Left renal pelvis (tissue), 4 donors: ENCODE measurements around the gene CTSL. TPM values are rescaled to one million over a fixed set of nuclear protein-coding genes. Genes with fewer than 3 reads are reported as not detected.

Experiments
- DNase-seq, 4 donors: peaks; one replicate each; pipeline ENCODE4 v3.0.0-alpha.2; 2013; ENCODE audit warnings: low read depth in 4 of 4, low spot score in 3 of 4
- polyA plus RNA-seq, 4 donors: library from polyadenylated mRNA; unstranded; fragments of 120-200 nt; gene quantifications; one replicate each; pipeline ENCODE4 v1.2.1, GENCODE V29; 2013; ENCODE audit not compliant: insufficient read length in 4 of 4

CTSL gene
- polyA plus RNA-seq, result 100 to 1,000 TPM; 126 to 184 (median 169) TPM

DNA sequence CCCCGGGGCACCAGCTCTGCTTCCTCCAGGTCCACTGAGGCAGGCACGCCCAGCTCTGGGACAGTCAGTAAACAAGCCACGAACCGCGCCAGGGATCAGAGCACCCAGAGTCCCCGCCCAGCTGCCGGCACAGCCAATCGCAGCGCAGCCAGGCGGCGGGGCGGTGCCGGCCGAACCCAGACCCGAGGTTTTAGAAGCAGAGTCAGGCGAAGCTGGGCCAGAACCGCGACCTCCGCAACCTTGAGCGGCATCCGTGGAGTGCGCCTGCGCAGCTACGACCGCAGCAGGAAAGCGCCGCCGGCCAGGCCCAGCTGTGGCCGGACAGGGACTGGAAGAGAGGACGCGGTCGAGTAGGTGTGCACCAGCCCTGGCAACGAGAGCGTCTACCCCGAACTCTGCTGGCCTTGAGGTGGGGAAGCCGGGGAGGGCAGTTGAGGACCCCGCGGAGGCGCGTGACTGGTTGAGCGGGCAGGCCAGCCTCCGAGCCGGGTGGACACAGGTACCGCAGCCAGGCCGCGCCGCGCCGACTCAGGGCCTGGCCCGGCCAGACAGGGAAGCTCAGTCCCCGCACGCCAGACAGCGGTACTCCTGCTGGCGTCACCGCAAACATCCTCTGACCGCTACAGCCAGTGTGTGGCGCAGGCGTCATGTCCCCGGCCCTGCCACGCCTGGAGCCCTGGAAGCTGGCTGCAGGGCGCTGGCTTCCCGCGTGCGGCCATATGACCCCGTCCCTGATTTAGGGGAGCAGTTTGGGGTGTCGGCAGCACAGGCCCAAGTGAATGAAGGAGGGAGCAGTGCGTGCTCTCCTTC lies at the start of gene CTSL:
Gene CTSL, plus strand, starts transcription at position 220 of the 810 bp plus-strand sequence. CDS start 1,485 bp downstream, outside the sequence.
- DNase-seq, result peak; percentile 57 to 68 (median 63)

DNA sequence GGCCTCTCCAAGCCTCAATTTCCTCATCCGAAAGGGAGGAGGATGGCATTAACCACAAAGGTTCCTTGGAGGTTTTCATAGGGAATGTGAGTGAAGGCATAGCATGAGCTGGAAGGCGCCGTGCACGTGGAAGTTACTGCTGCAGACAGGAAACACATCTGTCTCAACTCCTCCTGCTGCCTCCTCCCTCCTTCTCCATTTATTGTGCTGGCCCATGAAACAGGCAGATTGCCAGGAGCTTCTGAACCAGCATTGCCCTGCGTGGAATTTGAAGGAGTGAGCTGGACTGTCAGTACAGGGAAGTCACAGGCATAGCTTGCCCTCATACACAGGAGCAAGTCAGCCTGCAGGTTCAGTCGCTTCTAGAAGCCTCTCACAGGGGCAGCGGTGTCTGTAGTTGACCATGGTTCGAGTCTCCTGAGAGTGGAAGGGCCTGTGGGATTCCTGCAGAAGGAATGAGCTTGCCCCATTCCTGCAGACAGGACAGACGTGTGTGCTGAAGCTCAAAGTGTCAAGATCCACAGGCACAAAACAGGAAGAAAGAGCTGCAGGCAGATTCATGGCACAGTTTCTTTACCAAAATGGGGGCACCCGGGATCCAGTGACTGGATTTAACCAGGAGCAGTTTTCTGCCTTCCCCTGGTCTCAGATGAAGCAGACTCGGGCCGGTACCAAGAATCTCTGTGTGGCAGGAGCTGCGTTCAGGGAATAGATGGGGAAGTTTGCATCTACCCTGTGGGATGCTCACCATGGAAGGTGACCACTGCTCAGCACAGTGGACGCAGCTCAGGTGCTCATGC lies 48.7 kb upstream of the CTSL start:
- DNase-seq, result no peak

DNA sequence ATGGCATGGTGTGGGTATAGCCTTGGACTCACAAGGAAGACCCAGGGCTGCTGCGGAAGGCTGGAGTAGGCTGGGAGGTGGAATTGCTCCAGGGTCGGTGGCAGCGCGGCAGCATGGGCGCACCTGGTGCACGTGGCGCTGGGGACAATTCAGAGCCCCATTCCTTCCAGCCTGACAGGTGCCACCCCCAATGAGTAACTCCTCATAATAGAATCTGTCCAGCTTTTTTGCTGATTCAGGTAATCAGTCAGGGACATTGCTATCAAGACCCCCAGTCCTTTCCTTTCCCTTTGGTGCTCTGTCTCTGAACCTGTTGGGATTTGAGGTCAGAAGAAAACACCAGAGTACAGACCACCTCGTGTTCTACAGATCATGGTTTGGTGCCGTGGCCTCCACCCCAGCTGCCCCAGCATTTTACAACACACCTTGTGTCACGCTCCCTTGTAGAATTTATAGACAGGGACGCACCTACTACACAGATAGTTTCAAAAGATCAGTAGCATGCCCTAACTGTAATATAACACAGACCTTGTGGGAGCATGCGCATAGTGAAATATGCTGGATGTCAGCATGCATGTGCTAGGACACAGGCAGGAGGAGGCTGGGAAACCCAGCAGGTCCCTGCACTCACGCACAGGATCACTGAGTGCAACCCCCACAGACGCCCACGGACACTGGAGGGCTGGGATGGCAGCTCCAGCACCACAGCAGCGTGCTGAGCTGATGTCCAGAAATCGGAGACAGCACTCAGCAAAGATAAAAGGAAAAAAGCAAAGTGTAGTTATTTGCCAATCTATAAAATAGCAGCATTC lies 47.9 kb upstream of the CTSL start:
- DNase-seq, result no peak

DNA sequence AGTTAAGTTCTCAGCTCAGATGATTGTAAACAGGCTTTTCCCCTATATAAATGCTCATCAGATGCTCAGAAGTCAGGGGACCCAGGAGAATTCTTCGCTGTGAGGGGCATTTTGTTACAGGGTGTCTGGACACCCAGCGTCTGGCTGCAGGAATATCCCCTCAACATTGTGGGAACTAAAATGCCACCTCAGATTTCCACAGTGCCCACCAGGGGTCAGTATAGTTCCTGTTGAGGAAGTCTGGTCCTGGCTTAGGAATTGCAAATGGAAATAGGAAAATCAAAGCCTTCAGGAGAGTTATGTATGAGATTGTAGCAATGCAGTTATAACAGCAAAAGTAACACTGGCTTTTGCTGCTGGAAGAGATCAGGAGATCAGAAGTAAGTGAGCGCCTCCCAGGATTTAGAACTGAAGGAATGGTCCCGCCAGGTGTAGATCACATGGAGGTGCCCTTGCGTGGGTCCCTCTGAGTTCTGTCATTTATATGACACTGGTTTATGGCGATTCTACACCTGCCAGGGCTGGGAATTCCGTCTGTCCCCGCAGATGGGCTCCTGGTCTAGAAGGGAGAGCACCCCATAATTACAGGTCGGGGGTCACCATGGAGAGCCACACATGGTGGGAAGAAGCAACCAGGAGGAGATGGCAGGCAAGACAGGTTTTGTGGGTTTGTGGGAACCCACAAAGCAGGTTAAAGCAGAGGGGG lies 47.1 kb upstream of the CTSL start:
- peak in 2 of 4 donors; percentile 52 to 65 for DNase-seq

DNA sequence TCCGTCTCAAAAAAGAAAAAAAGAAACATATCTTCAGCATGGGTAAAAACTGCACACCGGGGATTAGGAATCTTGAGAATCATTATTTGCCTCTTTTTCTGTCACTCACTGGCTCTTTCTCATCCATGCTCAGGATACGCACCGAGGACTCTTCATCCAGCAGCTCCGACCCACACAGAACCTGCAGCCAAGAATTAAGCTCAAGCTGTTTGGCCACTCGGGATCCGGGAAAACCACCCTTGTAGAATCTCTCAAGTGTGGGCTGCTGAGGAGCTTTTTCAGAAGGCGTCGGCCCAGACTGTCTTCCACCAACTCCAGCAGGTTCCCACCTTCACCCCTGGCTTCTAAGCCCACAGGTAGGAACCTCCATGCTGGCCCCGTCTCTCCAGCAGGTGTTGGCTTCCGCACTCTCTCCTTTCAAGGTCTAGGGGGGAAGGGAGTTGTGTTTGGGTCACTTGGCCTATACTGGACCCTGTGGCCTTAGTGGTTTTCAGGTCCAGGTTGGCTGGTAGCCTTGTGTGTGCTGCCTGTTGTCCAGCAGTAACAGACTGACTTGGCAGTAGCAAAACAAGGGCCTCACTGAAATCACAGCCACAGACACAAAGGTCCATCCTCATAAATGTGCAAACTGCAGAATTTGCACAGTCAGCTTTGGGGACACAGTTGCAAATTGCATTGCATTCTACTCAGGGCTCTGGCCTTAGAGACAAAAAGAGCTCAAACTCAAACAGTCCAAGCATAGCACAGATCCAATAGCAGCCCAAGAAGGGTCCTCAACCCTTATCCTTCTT lies 44.5 kb upstream of the CTSL start:
- no peak for DNase-seq

DNA sequence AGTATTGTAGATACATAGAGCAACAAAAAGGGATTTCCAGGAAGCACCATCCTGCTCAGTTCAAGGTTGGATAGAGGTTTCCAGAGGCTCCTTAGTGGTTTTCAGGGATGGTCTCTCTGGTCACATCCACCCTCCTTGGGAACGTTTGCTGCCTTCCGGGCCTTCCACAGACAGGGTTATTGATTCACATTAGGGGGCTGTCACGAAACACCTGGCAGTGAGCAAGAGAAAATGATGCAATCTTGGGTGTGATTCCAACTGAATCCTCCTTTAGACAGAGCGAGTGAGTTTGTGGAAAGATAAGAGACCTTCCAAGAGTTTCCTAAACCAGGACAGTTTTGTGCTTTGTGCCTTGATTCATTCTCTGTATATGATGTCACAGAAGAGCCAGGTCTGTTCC lies 43.8 kb upstream of the CTSL start:
- DNase-seq, result no peak

DNA sequence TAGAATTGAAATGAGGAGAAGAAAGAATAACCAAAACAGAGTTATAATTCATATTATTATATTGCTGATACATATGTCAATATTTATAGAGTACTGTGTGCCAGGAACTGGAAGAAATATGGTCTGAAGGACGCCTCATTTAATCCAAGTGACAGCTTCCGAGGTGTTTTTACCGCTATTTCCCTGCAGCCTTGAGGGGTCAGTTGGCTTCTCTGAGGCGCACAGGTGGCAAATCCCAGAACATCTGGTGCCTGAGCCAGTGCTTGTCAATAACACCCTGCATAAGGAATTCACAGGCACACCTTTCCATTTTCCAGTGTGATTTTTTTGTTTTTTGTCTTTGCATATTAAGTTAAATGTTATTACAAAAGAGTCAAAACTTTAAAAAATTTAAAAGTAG lies 43.3 kb upstream of the CTSL start:
- DNase-seq, result no peak

DNA sequence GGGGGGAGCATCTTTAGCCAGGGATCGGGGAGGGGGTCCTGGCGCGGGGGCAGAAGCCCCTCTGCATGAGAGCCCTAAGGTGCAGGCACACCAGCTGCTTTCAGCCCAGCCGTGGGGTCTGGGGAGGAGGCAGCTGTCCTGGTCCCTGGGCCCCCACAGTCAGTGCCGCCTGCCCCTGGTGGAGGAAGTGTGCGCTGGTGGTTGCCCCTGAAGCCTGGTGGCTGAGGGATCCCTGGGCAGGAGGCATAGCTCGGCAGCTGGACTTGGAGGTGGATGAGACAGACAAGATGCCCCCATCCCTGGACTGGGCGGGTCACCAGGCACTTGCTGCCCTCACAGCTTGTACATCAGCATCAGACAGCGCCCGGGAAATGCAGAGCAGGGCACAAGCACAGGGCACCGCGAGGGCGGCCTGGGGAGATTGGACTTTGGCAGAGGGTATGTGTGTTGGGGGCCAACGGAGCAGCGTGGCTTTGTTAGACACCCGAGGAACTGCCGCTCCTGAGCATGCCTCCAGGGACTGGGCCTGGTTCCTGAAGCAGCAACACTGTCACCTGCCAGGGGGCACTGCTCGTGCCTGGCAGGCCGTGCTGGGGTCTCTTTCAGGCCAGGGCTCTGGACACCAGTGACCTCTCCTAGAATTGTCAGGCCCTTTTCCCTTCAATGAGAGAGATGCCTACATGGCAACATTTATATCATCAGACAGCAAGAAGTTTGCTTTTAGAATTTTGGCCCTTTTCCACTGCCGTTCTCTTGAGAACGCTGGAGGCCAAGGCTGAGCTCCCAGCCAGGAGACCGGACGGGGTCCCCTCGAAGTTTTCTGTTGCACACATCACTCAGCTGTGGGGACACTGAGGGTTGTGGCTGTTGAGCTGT lies 41.9 kb upstream of the CTSL start:
- no peak for DNase-seq

DNA sequence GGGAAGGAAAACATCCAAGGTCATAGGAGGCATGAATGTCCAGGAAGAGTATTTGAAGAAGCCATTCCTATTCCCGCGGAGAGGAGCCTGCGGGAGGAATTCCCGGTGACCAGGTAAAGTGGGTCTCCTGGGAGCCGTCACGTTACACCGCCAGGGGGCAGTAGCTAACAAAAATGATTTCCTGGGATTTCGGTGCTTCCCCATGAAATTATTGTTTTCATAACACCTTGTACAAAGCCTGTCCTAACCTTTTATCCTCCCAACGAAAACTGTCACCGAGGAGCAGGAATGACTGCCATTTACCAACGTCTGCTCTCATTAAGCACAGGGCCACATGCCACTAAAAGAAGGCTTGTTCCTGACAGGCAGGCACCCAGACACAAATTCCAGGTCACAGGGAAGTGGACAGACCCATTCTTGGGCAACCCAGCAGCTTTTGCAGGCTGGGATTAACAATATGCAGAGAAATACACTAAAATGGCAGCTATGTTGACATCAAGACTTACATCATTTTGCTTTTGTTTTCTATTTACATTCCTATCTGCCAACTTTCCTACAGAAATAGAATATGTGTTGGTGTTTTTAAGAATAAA lies 41.2 kb upstream of the CTSL start:
- peak in 1 of 4 donors; percentile 29 for DNase-seq

DNA sequence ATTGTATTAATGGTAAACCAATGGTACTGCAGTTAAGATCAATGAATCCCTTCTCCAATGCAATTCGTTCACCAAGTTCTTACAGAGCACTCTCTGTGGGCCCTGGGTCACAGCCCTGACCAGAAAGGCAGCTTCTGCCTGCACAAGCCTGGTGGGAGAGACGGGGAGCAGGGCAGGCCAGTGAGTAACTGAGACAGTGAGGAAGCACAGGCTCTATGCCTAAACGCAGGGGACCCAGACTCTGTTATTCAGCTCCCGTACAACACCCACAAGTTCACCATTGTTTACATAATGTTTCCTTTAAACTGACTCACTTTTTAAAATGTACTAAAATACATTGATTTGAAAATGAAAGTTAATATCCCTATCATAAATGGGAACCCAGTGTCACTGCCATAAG lies 40.5 kb upstream of the CTSL start:
- DNase-seq, result no peak

DNA sequence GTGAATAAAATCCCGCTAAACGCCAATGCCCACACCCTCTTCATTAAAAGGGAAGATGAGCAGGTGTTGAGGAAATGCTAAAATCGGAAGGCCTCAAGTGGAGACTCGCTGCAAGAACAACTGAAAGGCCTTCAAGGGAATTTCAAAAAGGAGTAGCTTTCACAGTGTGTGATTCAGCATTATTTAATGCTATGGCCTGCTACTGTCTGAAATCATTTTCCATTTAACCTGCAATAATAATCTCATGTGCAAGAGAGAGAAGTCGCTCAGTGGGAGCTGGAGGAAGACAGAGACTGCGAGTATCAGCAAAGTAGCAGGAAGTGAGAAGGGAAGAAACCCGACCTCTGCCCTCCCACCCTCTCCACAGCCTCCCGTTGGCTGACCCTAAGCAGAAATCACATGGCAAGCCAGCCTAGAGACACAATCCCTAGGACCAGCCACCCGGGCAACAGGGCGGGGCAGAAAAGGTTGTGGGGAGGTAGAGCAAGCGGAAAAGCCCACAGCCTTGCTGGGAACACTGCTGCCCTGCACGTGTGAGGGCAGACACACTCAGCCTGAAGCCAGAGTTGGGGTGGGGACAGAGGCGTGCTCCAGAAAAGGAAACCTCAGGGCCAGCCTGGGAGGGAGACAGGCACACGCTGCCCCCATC lies 39.9 kb upstream of the CTSL start:
- no peak for DNase-seq

DNA sequence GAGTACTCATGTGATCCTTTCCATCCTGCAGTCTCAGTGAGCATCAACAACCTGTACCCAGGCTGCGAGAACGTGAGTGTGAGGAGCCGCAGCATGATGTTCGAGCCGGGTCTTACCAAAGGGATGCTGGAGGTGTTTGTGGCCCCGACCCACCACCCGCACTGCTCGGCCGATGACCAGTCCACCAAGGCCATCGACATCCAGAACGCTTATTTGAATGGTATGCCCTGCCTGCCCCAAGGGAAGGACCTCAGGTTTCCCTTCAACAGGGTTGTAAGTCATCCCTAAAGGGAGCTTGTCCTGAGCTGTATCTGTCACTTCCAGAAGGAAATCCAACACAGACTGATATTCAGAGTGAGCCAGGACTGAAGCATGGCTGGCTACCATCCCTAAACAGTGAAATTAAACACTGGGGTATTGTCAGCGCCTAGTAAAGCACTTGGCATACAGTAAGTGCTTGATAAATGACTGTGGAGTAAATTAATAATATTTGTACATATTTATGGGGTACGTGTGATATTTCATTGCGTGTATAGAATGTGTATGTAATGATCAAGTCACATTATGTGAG lies 39.3 kb upstream of the CTSL start:
- DNase-seq, result no peak

DNA sequence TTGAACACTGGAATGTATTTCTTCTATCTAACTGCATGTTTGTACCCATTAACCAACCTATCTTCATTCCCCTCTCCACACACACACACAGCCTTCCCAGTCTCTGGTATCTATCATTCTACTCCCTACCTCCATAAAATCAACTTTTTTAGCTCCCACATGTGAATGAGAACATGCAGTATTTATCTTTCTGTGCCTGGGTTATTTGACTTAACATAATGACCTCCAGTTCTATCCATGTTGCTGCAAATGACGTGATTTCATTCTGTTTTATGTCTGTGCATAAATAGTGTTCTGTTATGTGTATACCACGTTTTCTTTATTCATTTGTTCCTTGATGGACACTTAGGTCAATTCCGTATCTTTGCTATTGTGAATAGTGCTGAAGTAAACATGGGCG lies 38.7 kb upstream of the CTSL start:
- no peak for DNase-seq

DNA sequence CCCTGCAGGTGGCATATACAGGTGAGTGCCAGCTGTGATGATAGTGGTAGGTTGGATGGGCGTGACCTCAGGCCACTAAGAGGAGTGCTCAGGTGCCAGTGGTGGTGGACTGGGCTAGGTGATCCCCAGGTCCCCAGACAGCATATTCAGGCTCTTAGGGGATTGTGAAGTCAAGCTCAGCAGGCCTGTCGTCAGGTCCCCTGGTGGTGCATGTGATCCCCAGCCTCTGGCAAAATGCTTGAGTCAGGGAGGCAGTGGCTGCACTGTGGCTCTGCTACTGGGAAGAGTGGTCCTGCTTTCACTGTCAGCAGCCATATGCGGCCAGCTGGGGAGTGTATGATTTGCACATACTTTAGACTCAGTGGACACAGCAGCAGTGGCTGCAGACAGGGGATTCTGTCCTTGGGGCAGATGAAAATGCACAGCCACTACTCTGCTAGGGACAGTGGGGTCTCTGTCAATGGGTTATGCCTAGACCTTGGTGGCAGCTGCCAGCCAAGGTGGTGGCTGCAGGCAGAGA lies 31.6 kb upstream of the CTSL start:
- no peak for DNase-seq

DNA sequence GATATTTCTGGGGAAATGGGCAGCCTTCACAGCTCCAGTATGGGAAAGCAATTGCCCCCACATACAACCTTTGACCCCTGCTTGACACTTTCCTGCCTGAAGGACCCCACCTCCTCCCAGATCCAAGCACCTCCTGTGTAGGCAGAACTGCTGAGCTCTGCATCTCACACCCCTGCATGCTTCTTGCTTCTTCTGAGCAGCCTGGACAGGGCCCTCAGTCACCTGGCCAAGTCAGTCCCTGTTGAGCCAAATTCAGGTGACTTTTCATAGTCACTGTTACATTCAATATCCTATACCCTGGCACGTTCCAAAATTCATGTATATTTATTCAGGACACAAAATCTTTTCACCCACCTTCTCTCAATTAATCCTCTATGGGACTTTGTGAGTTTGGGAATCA lies 30.4 kb upstream of the CTSL start:
- DNase-seq, result no peak

DNA sequence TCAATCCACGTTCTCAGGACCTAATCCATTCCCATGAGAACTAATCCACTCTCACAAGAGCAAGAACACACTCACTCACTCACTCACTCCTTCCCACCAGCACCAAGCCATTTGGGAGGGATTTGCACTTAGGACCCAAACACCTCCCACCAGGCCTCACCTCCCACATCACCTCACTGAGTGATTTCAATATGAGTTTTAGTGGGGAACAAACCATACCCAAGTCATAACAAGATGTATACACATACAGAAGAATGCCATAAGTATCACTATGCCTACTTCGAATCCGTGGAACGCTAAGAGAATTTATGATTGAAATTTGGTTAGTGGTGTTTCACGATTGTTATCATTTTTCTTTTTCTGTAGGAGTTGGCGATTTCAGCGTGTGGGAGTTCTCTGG lies 29.3 kb upstream of the CTSL start:
- no peak for DNase-seq
